Subcutaneous abdominal adipose tissue (tissue), 5 donors: ENCODE data around the gene ITSN1.

ENCODE experiments used
- H3K27ac ChIP-seq: one replicate; pipeline ENCODE4 v1.7.0; 2013; ENCODE audit warnings: low read depth, mild to moderate bottlenecking, inconsistent platforms, low read length, moderate library complexity
- H3K27me3 ChIP-seq, 5 donors: one replicate each; pipeline ENCODE4 v1.7.0; 2013; ENCODE audit warnings: low read length in 5 of 5, inconsistent platforms in 1 of 5; ENCODE audit not compliant: control insufficient read depth in 5 of 5, insufficient read depth in 4 of 5
- H3K36me3 ChIP-seq, 5 donors: one replicate each; pipeline ENCODE4 v1.7.0; 2013; ENCODE audit warnings: low read length in 5 of 5; ENCODE audit not compliant: control insufficient read depth in 5 of 5, insufficient read depth in 5 of 5
- H3K4me1 ChIP-seq, 5 donors: one replicate each; pipeline ENCODE4 v1.7.0; 2013; ENCODE audit warnings: low read length in 5 of 5, mild to moderate bottlenecking in 3 of 5, moderate library complexity in 1 of 5; ENCODE audit not compliant: control insufficient read depth in 5 of 5, insufficient read depth in 5 of 5
- H3K4me3 ChIP-seq, 5 donors: one replicate each; pipeline ENCODE4 v1.7.0; 2013; ENCODE audit warnings: low read length in 5 of 5, low read depth in 1 of 5
- H3K9ac ChIP-seq, 5 donors: one replicate each; pipeline ENCODE4 v1.7.0; 2013; ENCODE audit warnings: low read length in 5 of 5, mild to moderate bottlenecking in 4 of 5, moderate library complexity in 3 of 5
- H3K9me3 ChIP-seq, 5 donors: one replicate each; pipeline ENCODE4 v1.7.0; 2013; ENCODE audit warnings: low read length in 5 of 5; ENCODE audit not compliant: control insufficient read depth in 5 of 5
- donor health status: healthy.
- donor health status: healthy.
- donor health status: healthy.
- donor health status: healthy.
- donor health status: healthy.

The ITSN1 gene

DNA sequence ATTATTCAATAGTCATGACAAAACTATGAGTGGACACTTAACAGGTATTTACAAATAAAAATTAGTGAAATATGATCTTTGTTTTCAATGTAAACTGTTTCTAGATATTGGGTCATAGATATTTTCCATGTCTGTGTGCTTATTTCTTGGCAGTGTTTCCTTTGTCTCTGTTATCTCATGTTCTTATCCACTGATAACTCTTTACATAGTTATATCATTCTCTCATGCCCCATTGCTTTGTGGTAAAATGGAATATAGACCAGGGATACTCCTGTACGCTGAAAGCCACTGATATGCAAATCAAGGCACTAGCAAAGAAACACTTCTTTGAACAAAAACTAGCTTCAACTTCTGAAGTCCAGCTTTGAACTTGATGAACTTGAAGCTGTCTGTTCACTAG lies 113.1 kb downstream of the ITSN1 start:
- Histone ChIP-seq H3K27ac (peak overlapping the region; percentile 48), H3K4me1 (peaks cover 0 to 42% (median 30%) of the 10 kb centered on the region in 5 donors), H3K9me3 (no peaks in the 10 kb centered on the region), H3K27me3 (no peaks in the 10 kb centered on the region), H3K9ac (peak overlapping the region in 1 of 5 donors; percentile 53), H3K36me3 (peaks cover 6 to 30% (median 23%) of the 10 kb centered on the region in 5 donors), H3K4me3 (no peak overlapping the region)

DNA sequence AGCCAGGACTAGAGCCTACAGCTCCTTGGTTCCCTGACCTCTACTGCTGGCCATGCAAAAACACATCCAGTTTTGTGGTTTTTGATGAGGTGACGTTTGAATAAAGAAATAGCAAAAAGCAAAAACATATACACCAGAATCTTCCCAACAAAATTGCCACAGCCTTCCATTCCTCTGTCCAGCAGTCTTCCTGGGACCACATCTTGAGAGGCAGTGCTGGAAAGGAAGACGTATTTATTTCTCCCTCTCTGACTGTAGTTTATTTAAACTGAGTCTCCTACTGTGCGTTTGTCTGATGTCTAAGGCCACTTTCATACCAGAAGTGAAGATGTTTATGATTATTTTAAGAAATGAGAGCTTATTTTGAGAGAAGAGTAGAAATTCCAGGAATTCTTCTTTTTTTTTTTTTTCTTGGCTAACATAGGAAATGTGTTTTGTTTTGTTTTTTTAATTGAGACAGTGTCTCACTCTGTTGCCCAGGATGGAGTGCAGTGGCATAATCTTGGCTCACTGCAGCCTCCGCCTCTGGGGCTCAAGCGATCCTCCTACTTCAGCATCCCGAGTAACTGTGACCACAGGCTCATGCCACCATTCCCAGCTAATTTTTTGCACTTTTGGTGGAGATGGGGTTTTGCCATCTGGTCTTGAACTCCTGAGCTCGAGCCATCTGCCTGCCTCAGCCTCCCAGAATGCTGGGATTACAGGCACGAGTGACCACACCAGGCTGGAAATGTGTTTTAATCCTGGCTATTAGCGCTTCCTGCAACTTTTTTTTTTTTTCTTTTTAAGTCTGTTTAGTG lies 118.5 kb downstream of the ITSN1 start:
- H3K27me3 ChIP-seq = no peaks in the 10 kb centered on the region
- H3K9me3 ChIP-seq = no peaks in the 10 kb centered on the region
- H3K27ac ChIP-seq = peak overlapping the region; percentile 88
- peaks cover 0 to 34% (median 28%) of the 10 kb centered on the region in 5 donors for H3K4me1 ChIP-seq
- H3K4me3 ChIP-seq = peak overlapping the region in 4 of 5 donors; percentile 20 to 50 (median 47)
- peaks cover 9 to 30% (median 21%) of the 10 kb centered on the region in 5 donors for H3K36me3 ChIP-seq
- H3K9ac ChIP-seq = peak overlapping the region; percentile 6 to 66 (median 56)

DNA sequence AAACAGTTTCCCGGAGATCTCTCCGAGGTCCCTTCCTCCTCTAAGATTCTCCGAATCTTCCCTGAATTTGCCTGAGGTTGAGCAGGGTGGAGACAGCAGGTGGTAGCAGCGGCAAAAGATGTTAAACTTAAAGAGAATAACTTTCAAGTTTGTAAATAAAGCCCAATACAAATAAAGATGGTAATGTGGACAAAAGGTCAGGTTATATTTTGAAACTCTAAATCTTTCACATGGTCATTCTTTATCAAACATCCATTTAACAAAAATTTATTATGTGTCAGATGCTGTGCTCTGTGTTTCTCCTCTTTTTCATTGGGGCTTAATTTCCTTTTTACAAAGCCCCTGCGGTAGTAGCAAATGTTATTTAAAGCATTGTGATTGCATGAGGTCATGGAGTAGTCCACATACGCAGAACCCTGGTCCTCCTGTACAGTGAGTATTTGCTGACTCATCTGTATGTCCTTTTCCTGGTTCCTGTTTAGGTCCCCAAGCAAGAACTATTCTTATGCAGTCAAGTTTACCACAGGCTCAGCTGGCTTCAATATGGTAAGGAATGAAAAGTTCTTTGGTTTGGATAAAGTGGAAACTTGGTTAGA lies 119.2 kb downstream of the ITSN1 start:
- H3K27me3 ChIP-seq = no peaks in the 10 kb centered on the region
- H3K9me3 ChIP-seq = no peaks in the 10 kb centered on the region
- peak overlapping the region in 3 of 5 donors; percentile 51 to 66 (median 56) for H3K9ac ChIP-seq
- peaks cover 16 to 35% (median 27%) of the 10 kb centered on the region in 5 donors for H3K36me3 ChIP-seq
- H3K4me3 ChIP-seq = peak overlapping the region in 4 of 5 donors; percentile 20 to 50 (median 47)
- H3K27ac ChIP-seq = peak overlapping the region; percentile 88
- peaks cover 0 to 34% (median 28%) of the 10 kb centered on the region in 5 donors for H3K4me1 ChIP-seq

DNA sequence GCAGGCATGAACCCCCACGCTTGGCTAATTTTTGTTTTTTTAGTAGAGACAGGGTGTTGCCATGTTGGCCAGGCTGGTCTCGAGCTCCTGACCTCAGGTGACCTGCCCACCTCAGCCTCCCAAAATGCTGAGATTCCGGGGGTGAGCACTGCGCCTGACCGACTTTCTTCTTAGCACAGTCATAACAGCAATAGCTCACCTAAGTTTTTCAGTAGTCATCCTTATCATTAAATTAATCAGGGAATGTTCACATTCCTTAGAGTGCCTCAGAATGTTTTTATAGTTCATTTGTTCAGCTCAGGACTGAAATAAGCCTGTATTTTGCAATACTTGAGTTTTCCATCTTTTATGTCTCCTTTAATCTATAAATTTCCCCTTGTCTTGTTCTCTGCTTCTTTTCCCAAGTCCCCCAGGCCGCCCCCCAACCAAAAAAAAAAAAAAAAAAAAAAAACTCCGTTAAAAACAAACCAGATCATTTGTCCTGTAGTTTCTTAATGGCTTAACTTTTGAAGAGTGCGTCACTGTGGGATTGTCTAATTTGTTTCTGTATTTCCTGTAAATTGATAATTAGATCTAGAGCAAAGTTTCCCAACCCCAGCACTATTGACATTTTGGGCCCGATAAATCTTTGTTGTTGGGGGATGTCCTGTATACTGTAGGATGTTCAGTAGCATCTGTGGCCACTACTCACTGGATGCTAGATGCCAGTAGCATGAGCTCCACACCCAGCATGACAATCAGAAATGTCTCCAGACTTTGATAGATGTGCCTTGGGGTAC lies 120.7 kb downstream of the ITSN1 start:
- no peaks in the 10 kb centered on the region for H3K27me3 ChIP-seq
- H3K9me3 ChIP-seq = no peaks in the 10 kb centered on the region
- peaks cover 0 to 34% (median 28%) of the 10 kb centered on the region in 5 donors for H3K4me1 ChIP-seq
- H3K9ac ChIP-seq = no peak overlapping the region
- H3K4me3 ChIP-seq = no peak overlapping the region
- H3K36me3 ChIP-seq = peaks cover 15 to 37% (median 36%) of the 10 kb centered on the region in 5 donors
- H3K27ac ChIP-seq = peak overlapping the region; percentile 32

DNA sequence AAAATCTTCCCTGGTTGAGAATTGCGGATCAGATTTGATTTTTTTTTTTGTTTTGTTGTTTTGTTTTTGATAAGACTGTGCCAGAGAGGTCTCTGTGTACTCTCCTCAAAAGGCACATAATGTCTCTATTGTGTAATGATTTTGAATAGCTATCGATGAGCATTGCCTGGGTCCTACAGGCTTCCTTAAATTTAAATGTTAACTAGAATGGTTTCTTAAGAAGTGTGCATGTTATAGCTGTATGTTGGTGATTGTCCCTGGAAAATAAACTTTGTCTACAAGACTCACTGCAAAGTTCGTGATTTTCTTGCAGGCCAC lies 121.2 kb downstream of the ITSN1 start:
- H3K27me3 ChIP-seq = no peaks in the 10 kb centered on the region
- H3K4me3 ChIP-seq = no peak overlapping the region
- peaks cover 17 to 38% (median 34%) of the 10 kb centered on the region in 5 donors for H3K36me3 ChIP-seq
- peaks cover 0 to 31% (median 24%) of the 10 kb centered on the region in 5 donors for H3K4me1 ChIP-seq
- no peaks in the 10 kb centered on the region for H3K9me3 ChIP-seq
- peak overlapping the region; percentile 32 for H3K27ac ChIP-seq
- H3K9ac ChIP-seq = no peak overlapping the region

DNA sequence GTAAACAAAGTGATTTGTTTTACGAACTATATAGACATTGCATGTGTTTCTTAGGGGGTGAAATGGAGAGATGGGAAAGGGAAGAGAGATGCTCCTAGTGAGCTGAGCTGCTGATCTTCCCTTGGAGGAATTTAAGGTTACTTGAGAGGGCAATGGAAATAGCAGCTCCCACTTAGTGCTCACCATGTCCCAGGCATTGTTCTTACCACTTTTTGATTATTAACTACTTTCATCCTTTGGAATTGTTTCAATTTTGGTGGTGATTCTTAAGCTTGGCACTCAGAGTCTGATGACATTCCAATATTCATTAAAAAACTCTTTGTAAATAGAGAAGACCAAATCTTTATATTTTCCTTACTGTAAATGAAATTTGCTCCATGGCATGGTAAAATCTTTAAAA lies 124.9 kb downstream of the ITSN1 start:
- Histone ChIP-seq H3K27me3 (no peaks in the 10 kb centered on the region), H3K36me3 (peaks cover 37 to 67% (median 59%) of the 10 kb centered on the region in 5 donors), H3K4me3 (no peak overlapping the region), H3K27ac (no peak overlapping the region), H3K4me1 (peaks cover 0 to 9% (median 2%) of the 10 kb centered on the region in 5 donors), H3K9ac (no peak overlapping the region), H3K9me3 (no peaks in the 10 kb centered on the region)

DNA sequence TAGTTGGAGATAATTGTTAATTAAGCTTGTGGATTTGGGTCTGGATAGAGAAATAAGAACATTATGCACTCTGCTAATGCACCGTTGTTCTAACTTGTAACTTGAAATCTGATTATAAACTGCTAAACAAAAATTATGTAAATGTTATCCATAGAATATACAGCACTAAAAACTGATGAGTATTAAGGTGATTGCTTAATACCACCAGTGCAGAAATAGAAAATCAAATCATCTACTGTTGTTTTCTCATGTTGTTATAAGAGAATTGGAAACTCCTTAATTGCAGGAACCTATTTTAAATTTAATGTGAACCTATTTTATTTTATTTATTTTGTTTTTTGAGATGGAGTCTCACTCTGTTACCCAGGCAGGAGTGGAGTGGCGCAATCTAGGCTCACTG lies 125.7 kb downstream of the ITSN1 start:
- Histone ChIP-seq H3K9me3 (no peaks in the 10 kb centered on the region), H3K4me3 (no peak overlapping the region), H3K36me3 (peaks cover 42 to 71% (median 62%) of the 10 kb centered on the region in 5 donors), H3K27me3 (no peaks in the 10 kb centered on the region), H3K4me1 (peaks cover 0 to 6% (median 2%) of the 10 kb centered on the region in 5 donors), H3K27ac (no peak overlapping the region), H3K9ac (no peak overlapping the region)

DNA sequence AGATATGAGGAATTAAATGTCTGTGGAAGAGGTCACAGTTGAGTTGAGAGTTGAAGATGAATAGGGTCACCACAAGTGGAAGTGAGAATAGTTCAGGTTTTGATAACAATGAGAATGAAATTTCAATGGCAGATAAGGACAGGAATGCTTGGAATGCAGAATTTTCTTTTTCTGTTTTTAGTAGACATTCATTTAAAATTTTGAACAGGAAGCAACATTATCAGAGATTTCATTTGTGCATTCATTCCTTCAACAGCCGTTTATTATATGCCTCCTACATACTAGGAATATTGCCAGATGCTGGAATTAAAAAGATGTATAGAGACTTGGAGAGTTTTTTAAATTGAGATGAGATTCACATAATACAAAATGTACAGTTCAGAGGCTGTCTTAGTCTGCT lies 126.8 kb downstream of the ITSN1 start:
- no peaks in the 10 kb centered on the region for H3K9me3 ChIP-seq
- H3K4me3 ChIP-seq = no peak overlapping the region
- no peak overlapping the region for H3K27ac ChIP-seq
- H3K4me1 ChIP-seq = no peaks in the 10 kb centered on the region
- H3K36me3 ChIP-seq = peaks cover 37 to 75% (median 59%) of the 10 kb centered on the region in 5 donors
- no peaks in the 10 kb centered on the region for H3K27me3 ChIP-seq
- H3K9ac ChIP-seq = no peak overlapping the region

DNA sequence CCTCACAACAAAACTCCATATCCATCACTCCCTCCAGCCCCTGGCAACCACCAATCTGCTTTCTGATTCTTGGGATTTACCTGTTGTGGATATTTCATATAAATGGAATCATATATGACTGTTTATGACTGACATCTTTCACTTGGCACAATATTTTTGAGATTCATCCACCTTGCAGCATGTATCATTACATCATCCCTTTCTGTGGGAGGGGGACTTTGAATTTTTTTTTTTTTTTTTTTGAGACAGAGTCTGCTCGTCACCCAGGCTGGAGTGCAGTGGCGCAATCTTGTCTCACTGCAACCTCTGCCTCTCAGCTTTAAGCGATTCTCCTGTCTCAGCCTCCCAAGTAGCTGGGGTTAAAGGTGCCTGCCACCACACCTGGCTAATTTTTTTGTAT lies 128.2 kb downstream of the ITSN1 start:
- Histone ChIP-seq H3K9ac (no peak overlapping the region), H3K4me3 (no peak overlapping the region), H3K27ac (no peak overlapping the region), H3K4me1 (peaks cover 0 to 7% (median 3%) of the 10 kb centered on the region in 5 donors), H3K27me3 (no peaks in the 10 kb centered on the region), H3K36me3 (peaks cover 47 to 78% (median 67%) of the 10 kb centered on the region in 5 donors), H3K9me3 (no peaks in the 10 kb centered on the region)
